Fibroblast of mammary gland (primary cell): ENCODE measurements around the gene UQCRHL.

Source experiments
- DNase-seq: peaks from one replicate; pipeline ENCODE4 v3.0.0-alpha.2; 2010; ENCODE audit warnings: low read depth
- H3K4me3 ChIP-seq: 2 replicates; pipeline ENCODE4 v1.5.1; 2011; ENCODE audit warnings: low read depth, mild to moderate bottlenecking, low read length, moderate library complexity; ENCODE audit not compliant: control insufficient read depth
- TF ChIP-seq, protein P1 (sequence below): conservative IDR thresholded peaks from 2 replicates; pipeline ENCODE4 v1.5.1; 2011; ENCODE audit warnings: low read depth, low read length, inconsistent platforms; ENCODE audit not compliant: control insufficient read depth, insufficient read depth

Gene UQCRHL

DNA sequence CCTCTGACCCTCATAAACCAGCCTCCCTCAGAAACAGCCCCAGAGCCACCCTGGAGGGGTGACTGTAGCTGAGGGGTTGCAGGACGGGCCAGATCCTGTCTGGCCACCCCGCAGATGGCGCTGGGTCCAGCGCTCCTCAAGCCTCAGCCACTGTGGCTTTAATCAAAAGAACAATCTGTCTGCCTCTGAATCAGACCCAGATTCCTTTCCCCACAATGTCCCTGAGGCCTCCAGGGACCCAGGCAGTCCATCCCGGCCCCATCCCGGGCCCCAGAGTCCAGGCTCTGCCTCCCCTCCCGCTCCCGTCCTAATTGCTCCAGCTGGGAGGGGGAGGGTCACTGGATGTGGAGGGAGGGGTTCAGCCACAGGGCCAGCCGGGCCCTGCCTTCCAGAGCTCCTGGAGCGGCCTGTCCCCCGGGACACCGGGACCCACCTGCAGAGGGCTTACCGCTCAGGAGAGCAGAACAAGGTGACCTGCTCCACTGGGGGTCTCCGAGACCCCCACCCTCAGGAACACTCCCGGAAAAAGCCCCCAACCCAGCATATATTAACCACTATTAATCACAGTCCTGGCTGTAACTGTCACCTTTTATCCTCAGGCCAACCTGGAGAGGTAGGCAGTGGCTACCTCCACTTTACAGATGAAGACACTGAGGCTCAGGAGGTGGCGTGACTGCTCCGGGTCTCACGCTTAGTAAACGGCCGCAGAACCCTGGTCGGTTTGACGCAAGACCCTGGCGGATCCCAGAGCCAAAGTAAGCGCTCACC is 49.7 kb downstream of the UQCRHL start:
- H3K4me3 ChIP-seq: no peak overlapping the region
- DNase-seq: no peak
- TF ChIP-seq, protein P1, sequence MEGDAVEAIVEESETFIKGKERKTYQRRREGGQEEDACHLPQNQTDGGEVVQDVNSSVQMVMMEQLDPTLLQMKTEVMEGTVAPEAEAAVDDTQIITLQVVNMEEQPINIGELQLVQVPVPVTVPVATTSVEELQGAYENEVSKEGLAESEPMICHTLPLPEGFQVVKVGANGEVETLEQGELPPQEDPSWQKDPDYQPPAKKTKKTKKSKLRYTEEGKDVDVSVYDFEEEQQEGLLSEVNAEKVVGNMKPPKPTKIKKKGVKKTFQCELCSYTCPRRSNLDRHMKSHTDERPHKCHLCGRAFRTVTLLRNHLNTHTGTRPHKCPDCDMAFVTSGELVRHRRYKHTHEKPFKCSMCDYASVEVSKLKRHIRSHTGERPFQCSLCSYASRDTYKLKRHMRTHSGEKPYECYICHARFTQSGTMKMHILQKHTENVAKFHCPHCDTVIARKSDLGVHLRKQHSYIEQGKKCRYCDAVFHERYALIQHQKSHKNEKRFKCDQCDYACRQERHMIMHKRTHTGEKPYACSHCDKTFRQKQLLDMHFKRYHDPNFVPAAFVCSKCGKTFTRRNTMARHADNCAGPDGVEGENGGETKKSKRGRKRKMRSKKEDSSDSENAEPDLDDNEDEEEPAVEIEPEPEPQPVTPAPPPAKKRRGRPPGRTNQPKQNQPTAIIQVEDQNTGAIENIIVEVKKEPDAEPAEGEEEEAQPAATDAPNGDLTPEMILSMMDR: no peak
